ENCODE data around the gene CCDC88C.

CCDC88C gene

GRCh38 chr14:91324606-91325575, 92.7 kb downstream of the CCDC88C start:
- DNase-seq: no peak

GRCh38 chr14:91323671-91324605, 93.7 kb downstream of the CCDC88C start:
- peak; percentile 91 for DNase-seq

- no peak for DNase-seq
These were observed 94.6 kb downstream of the CCDC88C start for GRCh38 chr14:91323031-91323430.

GRCh38 chr14:91322623-91323022, 95.0 kb downstream of the CCDC88C start:
- no peak for DNase-seq

- no peak for DNase-seq
These were observed 96.5 kb downstream of the CCDC88C start for GRCh38 chr14:91321131-91321530.

GRCh38 chr14:91320266-91320665, 97.4 kb downstream of the CCDC88C start:
- no peak for DNase-seq

- DNase-seq: no peak
These were observed 98.7 kb downstream of the CCDC88C start for GRCh38 chr14:91318911-91319310.

- DNase-seq: peak; percentile 72
These were observed 100.0 kb downstream of the CCDC88C start for GRCh38 chr14:91317381-91318308.

GRCh38 chr14:91316761-91317160, 100.9 kb downstream of the CCDC88C start:
- DNase-seq: no peak

GRCh38 chr14:91315844-91316267, 101.8 kb downstream of the CCDC88C start:
- DNase-seq: peak; percentile 81

GRCh38 chr14:91313852-91314251, 103.8 kb downstream of the CCDC88C start:
- no peak for DNase-seq

GRCh38 chr14:91313154-91313850, 104.3 kb downstream of the CCDC88C start:
- no peak for DNase-seq

GRCh38 chr14:91311284-91311662, 106.3 kb downstream of the CCDC88C start:
- DNase-seq: peak; percentile 14

GRCh38 chr14:91310606-91311283, 106.9 kb downstream of the CCDC88C start:
- peak; percentile 26 for DNase-seq

GRCh38 chr14:91309756-91310280, 107.8 kb downstream of the CCDC88C start:
- no peak for DNase-seq

- no peak for DNase-seq
These were observed 109.3 kb downstream of the CCDC88C start for GRCh38 chr14:91308337-91308736.

- no peak for DNase-seq
These were observed 110.0 kb downstream of the CCDC88C start for GRCh38 chr14:91307652-91308051.

- DNase-seq: no peak
These were observed 110.6 kb downstream of the CCDC88C start for GRCh38 chr14:91307046-91307445.

GRCh38 chr14:91306547-91306946, 111.1 kb downstream of the CCDC88C start:
- no peak for DNase-seq

- DNase-seq: no peak
These were observed 111.8 kb downstream of the CCDC88C start for GRCh38 chr14:91305650-91306431.
